Activated effector memory CD4-positive, alpha-beta T cell treated with anti-CD3 and anti-CD28 coated beads, Interleukin-2, amount 50 U/mL, for 16 hours (primary cell): ENCODE measurements around the gene ADAMTSL1.

Source experiments
- DNase-seq: peaks from one replicate; pipeline ENCODE4 v3.0.0-alpha.2; 2020

ADAMTSL1 gene

DNA sequence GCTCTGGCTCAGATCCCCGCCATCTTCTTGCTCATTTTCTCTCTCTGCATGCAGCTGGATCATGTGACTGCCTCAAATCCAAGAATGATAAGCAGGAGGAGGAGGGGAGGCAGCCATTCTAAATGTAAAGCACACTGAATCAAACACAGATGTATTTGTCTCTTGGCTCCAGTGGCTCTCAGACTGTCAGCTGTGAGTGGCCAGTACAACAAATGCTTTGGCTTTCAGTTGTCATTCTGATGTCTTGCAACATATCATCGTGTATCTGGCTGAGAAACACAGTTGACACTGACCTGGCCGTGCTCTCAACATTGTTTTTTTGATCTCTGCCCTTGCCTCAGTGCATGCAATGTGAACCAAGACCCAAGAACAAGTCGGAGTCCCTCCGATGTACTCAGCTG, 233.1 kb downstream of the ADAMTSL1 start:
- no peak for DNase-seq

DNA sequence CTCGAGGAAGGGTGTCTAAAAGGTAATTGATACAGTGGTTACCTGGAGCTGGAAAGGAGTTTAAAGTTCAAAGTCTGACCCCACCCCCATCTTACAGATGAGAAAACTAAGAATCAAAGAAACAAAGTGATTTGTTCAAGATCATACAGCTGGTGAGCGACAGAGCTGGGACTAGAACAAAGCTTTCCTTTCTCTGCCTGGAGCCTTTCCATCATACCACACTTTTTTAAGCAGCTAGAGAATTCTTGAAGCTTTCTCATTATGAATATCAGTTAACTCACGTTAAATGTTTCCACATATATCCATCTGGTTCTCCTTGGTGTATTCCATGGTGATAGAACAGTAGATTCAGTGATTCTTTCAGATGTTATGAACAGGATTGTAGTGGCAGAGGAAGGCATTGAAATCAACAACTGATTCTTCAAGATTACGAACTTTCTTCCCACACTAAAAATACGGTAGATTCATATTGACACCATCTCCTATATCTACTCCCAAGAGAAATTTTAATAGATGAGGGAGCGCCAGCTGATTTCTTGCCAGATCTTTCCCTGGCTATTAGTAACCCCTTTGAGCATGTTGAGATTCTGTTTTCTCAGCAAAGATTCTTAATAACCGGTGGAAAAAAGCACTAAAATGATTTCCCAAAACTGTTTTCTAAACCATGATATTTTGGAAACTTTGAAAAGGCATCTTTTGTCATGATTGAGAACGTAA, 233.7 kb downstream of the ADAMTSL1 start:
- DNase-seq = no peak

DNA sequence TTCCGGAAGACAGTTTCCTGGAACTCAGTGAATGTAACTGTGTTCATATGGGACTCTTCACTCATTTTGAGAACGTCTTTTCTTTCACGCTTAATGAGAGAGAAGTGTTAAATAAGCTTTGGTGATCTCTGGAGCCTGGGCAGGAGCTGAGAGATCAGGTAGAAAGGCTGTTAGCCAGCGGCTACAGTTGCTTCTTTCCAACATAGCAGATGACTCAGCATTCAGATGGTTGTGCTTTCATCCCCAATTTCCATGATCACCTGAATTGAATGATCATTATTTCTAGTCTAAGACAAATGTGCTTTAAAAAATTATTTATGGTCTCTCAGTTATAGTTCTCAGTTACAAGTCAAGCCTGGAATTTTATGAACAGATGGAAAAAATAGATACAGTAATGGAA, 234.5 kb downstream of the ADAMTSL1 start:
- DNase-seq = no peak

DNA sequence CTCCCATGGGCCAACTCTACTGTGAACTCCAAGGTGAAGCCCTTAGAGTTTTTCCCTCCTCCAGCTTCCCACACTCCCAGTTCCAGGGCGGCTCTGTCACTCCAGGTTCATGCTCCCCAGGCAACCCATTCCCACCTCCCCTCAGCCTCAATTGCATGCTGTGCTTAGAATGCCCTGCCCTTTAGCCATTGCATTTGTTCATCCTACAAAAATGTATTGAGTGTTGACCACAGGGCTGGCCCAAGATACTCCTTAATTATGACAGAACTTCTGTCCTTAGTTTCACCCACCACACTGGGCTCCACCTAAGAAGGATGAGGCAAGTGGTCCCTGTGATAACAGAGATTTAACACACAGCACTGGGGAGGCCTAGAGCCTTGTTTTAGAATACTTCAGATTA, 236.1 kb downstream of the ADAMTSL1 start:
- no peak for DNase-seq

DNA sequence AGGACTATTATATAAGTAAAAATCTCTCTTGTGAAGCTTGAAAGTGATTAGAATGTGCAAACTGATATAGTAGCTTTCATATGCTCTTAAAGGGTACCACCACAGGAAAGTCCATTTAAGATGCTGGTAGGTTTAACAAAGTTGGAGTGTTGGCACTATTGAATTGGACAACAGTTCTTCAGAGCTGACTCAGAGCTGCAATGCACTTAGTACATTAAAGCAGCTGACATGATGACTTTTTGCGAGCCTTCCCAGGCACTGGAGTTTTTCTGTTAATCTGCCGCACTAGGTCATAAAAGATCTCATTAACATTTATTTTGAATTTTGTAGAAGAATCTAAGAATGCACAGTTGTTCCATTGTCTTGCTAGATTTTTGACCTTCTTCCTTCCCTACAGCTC, 243.8 kb downstream of the ADAMTSL1 start:
- DNase-seq = no peak

DNA sequence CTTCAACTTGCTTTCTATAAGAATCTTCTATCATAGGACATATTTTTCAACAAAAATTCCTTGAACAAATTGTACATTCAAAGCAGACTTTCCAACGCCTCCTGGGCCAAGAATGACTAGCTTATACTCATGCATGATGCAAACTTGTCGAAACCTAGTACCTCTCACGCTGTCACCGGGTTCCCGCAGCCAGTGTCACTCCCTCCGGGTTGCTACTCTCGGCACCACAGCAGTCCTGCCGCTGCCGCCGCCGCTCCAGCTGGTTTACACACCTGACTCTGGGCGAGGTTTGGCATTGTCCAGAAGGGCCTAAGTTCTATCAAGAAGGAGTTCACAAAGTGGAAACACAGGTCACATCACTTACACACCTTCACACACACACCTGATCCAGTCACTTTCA, 244.4 kb downstream of the ADAMTSL1 start:
- no peak for DNase-seq

DNA sequence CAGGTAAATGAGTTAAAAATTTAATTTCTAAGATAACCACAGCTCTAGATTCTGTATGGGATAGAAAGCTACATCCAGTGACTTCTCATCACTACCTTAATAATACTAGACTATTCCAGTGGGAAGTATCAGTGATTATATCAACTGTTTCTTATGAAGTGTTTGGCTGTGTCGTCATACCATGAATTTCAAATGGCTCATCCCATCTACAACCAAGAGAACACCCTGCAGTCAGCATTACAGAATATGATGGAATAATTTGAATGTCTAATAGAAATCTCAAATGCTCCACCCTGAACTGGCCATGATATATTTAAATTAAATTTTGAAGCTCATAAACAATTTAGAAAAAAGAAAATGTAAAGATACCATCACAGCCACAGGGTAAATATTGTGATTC, 245.0 kb downstream of the ADAMTSL1 start:
- DNase-seq = no peak

DNA sequence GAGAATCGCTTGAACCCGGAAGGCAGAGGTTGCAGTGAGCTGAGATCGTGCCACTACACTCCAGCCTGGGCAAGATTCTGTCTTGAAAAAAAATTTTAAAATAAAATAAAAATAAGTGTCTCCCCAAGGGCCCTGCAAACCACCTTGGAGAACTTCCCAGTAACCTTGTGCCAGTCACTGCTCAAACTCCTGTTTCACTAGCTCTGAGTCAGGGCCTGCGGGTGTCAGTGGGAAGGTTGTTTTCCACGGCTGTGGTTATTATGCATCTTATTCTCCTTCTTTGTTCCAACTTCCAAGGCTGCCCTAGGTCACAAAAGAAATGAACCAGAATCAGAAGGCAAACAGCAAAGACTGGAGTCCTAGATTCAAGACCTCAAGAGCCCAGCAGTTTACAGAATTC, 246.7 kb downstream of the ADAMTSL1 start:
- no peak for DNase-seq

DNA sequence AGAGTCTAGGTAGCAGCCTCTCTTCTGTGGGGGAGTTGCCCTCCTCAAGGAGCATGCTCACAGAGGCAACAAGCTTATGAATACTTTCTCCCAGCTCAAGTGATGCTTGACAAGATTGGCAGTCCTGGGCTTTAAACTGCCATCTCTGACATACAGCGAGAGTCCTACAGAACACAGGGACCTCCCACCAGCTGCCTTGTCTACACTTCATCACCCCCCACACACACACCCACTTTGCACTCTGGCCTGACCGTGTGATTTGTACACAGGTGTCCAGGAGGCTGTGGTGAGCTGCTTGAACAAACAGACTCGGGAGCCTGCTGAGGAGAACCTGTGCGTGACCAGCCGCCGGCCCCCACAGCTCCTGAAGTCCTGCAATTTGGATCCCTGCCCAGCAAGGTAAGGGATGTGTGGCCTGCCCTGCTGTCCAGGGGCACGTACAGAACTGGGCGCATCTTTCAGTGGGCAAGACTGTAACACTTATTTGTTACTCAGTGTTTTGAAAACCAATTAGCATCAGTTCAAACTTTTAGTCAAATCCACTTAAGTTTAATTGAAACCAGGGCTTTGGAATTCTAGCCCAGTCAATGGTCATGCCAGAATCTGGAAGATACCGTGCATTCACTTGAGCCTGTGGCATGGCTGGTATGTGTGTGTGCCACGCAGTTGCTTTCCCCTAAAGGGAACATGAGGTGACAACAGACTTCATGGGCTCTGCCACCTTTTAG, 247.5 kb downstream of the ADAMTSL1 start:
- no peak for DNase-seq

DNA sequence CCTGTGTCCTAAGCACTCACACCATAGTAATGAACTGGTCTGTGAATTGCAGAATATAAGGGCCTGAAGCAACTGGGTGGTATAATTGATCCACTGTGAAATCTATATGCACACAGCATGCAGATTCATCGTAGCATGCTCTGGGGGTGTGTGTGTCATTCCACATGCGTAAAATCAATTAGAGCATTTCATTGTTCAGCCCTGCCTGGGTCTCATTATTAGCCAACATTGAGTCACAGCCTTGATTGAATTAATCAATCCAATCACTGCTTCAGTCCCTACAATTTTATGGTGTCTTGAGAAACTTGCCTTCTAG, 248.0 kb downstream of the ADAMTSL1 start:
- no peak for DNase-seq

DNA sequence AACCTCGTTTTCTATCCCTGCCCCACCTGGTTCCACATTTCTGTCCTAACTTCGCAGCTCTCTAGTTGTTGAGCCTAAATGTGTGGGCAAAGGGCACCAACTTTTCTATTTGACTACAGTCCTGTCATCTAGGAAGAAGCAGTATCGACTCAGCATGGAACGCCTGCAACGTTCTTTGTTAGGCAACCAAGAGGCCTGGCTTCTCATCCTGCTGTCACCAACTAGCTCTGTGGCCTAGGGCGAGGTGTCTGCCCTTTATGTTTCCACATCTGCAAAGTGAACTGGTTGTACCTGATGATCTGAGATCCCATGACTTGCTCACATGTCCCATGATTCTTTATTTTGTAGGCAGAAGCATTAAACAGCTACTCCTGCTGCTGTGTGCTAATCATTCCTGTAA, 248.9 kb downstream of the ADAMTSL1 start:
- no peak for DNase-seq

DNA sequence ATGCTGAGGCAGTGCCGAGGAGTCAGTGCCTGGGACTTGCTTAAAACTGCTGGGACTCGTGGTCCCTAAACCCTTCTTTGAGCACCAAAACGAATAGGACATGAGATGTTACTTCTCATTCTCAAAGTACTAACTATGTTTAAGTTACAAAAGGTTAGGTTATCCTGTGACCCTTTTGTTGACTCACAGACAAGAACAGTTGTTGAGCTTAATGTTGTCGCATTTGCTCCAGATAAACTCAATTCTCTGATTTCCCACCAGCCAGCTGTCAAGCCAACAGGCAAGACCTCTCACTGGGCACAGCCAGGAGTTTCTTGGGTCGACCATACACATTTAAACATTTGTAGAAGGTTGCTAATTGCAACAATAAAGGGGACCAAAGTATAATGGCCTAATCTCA, 249.4 kb downstream of the ADAMTSL1 start:
- DNase-seq = no peak

DNA sequence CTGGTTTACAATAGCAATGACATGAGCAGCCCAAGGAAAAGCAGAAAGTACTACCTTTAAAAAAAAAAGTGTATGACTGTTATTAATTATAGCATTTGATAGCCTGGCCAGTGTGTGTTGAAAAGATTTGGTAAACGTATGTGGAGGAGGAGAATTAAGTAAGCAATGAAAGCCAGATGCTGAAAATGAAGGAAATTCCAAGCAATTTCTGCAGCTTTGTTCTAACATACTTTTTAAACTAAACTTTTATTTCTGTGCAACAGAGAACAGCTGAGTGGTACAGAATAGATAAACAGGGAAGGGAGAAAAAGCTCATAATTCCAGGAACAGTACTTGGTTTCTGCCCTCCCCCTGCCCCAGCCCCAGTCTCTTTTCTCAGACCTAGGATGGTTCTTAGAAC, 252.6 kb downstream of the ADAMTSL1 start:
- no peak for DNase-seq

DNA sequence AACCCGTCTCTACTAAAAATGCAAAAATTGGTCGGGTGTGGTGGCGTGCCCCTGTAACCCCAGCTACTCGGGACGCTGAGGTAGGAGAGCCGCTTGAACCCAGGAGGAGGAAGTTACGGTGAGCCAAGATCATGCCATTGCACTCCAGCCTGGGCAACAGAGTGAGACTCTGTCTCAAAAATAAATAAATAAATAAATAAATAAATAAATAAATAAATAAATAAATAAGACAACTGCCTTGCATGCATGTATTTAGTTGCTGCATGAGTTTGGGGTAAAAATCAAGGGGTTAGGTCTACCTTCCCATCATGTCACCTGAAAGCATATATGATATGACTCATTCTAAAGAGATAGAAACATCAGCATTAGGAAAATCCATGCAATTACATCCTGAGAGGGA, 254.0 kb downstream of the ADAMTSL1 start:
- no peak for DNase-seq

DNA sequence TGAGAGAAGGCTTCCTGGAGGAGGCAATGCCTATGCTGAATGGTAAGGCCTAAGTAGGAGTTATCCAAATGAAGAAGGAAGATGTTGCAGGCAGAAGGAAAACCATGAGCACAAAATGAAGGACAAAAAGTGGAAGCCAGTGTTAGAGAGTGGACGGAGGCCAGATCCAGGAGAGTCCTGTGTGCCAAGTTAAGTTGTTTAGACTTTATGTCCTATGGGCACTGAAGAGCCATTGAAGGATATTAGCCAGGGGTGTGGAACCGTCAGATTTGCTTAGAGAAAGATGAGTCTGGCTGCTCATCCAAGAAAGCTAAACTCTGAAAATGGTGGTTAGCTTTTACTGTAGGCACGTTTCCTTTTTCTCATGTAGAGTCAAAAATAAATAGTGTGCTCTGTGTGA, 254.7 kb downstream of the ADAMTSL1 start:
- DNase-seq = no peak

DNA sequence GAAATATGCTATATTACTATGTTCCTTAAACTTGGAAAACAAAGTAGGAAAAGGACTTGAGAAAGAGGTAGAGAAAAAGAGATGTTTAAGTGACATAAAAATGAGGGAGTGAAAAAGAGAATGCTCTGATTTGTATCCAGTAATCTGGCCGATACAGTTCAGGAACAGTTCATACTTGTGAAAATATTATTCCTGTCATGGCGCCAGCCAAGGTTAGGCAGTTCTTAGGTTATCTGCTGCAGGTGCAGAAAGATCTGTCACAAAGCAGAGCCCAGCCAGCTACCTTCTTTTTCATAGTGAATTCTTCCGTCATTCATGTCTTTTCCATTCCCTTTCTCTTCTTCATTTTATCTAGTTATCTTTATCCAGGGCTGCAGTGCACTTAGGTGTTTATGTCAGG, 256.3 kb downstream of the ADAMTSL1 start:
- no peak for DNase-seq

DNA sequence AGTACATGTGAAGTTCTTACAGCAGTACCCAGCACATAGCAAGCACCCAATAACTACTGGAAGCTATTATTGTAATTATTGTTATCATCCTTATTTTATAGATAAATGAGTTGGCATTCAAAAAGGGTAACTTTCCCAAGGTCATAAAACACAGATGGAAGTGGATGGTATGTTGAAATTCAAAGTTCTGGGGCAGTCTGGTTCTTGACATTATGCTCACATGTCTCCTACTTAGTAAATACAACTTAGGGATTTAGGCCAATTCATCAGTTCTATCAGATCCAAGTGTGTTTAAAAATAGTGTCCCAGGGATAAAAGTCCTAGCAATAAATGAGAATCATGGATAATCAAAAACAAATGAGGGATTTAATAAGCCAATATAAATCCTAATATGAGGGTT, 265.2 kb downstream of the ADAMTSL1 start:
- DNase-seq = no peak

DNA sequence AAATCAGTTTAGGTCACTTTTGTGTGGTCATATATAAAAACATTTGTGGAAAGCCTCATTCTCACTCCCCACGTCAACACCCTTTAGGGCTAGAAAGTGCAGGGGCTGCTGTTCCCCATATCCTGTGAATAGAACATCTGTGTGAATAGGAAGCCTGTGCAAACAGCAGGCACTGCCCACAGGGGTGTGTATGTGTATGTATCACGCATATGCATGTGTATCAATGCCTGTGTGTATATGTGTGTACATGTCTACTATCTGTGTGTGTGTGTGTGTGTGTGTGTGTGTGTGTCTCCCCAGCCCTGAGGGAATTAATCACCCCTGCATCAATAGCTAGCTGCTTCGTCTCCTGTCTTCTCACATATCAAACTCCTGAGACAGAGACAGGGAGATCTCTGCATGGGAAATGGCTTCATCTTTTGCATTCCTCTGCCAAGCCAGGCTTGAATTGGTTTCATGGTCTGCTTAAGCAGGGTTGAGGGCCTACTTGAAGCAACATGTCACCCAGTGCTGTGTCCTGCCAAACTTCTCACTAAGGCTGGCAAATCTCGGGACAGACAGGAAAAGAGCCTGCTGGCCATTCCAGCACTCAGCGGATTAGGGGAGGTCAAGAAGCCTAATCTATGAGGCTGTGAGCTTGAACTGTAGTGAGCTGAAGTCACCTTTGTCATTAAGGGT, 265.8 kb downstream of the ADAMTSL1 start:
- DNase-seq = no peak

DNA sequence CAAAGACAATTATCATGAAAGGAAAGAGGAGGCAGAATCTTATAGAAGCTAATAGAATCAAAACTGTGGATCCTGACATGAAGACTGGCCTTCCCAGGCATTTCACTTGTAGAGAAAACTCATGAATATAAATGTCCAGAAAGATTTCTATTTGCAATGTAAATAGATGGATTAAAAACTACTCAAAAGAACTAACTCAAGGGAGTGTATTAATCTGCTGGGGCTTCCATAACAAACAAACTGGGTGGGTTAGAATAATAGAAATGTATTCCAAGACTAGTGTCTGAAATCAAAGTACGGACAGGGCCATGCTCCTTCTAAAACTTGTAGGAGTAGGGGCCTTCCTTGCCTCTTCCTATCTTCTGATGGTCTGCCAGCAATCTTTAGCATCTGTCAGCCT, 267.4 kb downstream of the ADAMTSL1 start:
- no peak for DNase-seq

DNA sequence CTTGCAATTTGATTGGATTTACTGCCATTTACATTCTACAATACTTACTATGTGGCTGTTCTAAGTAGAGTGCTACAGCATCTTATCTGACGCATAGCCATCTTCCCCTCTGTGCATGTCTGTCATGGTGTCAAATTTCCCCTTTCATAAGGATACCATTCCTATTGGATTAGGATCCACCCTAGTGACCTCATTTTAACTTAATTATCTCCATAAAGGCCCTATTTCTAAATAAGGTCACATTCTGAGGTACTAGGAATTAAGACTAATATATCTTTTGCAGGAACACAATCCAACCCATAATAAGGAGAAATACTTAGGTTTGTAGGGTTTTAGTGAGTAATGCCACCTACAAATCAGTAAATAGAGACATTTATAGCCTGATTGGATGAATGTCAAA, 268.0 kb downstream of the ADAMTSL1 start:
- no peak for DNase-seq

DNA sequence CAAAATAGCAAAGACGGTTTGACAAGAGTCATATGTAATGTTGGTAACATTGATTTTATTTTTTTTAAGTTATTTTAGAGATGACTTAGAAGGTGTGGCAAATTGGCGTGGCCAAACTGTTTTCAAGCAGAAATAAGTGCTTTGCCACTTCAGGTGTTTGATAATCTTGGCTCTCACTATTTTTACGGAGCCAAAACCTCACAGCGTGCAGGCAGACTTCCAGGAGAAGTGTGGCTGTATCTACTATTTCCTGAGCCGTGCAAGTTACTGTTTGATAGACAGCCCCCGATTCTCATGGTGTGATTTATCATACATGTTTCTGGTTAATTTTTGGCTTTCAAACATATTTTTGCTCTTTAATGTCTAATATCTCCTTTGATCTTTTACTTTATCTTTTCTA, 269.5 kb downstream of the ADAMTSL1 start:
- DNase-seq = no peak

DNA sequence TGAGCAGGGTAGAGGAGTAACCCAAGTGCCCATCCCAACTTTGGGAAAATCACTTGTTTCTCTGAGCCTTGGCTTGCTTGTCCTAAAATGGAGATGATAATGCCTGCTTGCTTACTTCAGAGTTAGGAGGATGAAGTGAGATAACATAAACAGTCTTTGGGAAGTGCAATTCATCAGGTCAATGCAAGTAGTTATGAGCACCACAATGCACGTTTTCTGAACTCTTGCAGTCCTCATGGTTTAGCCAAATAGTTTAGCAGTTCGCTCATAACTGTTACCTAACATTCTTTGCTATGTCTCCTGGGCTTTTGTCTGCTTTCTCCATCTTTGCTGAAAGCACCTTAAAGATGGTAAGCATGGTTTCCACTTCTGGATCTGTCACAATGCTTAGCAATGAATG, 270.0 kb downstream of the ADAMTSL1 start:
- DNase-seq = no peak

DNA sequence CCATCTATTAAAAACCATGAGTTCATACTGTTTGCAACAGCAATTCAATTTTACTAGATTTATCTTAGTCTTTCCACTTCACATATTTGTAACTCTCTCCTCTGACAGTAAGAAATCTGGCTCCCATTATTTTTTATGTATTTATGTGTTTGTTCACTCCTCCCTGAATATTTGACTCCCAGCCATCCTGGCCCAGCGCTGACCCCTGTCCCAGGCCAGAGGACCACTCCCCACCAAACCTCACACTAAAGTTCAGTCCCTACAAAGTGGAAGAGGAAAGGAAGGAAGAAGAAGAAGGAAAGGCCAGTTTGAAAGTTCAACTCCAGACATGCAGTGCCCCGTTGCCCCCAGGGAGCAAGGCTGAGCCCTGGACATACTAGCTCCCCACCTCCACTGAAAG, 271.8 kb downstream of the ADAMTSL1 start:
- DNase-seq = no peak

DNA sequence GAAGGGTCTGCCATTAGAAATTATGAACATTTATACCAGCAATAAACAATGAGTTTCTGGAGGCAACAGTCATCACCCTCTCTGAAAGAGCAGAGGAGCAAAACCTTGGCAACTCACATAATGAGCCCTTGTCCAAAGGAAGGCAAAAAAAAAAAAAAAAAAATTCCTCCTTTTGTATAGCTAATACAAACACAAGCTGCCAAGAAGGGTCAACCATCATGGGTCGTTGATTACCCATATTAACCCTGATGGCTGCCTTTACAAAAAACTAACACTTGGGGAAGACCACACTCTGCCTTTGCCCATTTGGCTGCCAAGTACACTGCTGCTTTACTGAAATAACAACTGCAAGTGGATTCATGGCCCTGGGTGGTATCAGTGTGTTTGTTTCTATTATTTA, 272.7 kb downstream of the ADAMTSL1 start:
- DNase-seq = no peak

DNA sequence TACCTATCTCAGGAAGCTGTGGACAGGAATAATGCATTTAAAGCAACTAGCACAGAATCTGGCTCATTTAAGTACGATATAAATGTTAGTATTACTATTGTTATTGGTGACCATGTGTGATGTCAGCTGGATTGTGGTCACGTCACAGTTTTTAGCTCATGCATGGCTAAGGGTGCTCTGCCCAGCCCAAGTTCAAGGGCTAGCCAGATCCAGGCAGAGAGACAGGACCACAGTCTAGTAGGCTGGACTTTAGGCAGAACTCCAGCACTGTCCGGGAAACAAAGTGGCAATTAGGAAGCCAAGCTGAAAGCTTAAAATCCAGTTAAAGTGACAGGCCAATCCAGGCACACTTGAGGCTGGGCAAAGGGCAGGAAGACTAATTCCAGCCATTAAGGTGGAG, 273.6 kb downstream of the ADAMTSL1 start:
- DNase-seq = no peak
